ENCODE data around the gene HMGCS2. TPM values are rescaled to one million over a fixed set of nuclear protein-coding genes. Genes with fewer than 3 reads are reported as not detected.

Gene HMGCS2
- total RNA-seq, 1 donor from 2014 or later: 2.1 TPM

- H3K27me3 ChIP-seq (ENCODE audit: control insufficient read depth in 3 of 3, insufficient read depth in 3 of 3, low read length in 3 of 3): peaks cover 4 to 8% (median 7%) of the 10 kb centered on the region in 3 donors
Measured at GRCh38 chr1:119806489-119806888, 37.8 kb upstream of the HMGCS2 start.

GRCh38 chr1:119805746-119806145 lies 37.0 kb upstream of the HMGCS2 start:
- H3K27ac ChIP-seq (ENCODE audit: low read depth, low read length): no peak overlapping the region
- H3K4me1 ChIP-seq (ENCODE audit: control insufficient read depth in 3 of 3, insufficient read depth in 3 of 3, low read length in 3 of 3): no peaks in the 10 kb centered on the region
- no peaks in the 10 kb centered on the region for H3K9me3 ChIP-seq (ENCODE audit: control insufficient read depth in 3 of 3, low read length in 3 of 3)
- no peaks in the 10 kb centered on the region for H3K36me3 ChIP-seq (ENCODE audit: control insufficient read depth in 3 of 3, insufficient read depth in 3 of 3, low read length in 3 of 3)
- peaks cover 4 to 8% (median 7%) of the 10 kb centered on the region in 3 donors for H3K27me3 ChIP-seq (ENCODE audit: control insufficient read depth in 3 of 3, insufficient read depth in 3 of 3, low read length in 3 of 3)
- no peak overlapping the region for H3K4me3 ChIP-seq (ENCODE audit: low read length in 3 of 3)
- H3K9ac ChIP-seq (ENCODE audit: low read depth in 1 of 3, low read length in 3 of 3): no peak overlapping the region

More at GRCh38 chr1:119806489-119806888, 37.8 kb upstream of the HMGCS2 start:
- Histone ChIP-seq H3K9me3 (ENCODE audit: control insufficient read depth in 3 of 3, low read length in 3 of 3) (no peaks in the 10 kb centered on the region), H3K4me1 (ENCODE audit: control insufficient read depth in 3 of 3, insufficient read depth in 3 of 3, low read length in 3 of 3) (no peaks in the 10 kb centered on the region), H3K9ac (ENCODE audit: low read depth in 1 of 3, low read length in 3 of 3) (no peak overlapping the region), H3K4me3 (ENCODE audit: low read length in 3 of 3) (no peak overlapping the region), H3K36me3 (ENCODE audit: control insufficient read depth in 3 of 3, insufficient read depth in 3 of 3, low read length in 3 of 3) (no peaks in the 10 kb centered on the region), H3K27ac (ENCODE audit: low read depth, low read length) (no peak overlapping the region)

- Histone ChIP-seq H3K9me3 (ENCODE audit: control insufficient read depth in 3 of 3, low read length in 3 of 3) (no peaks in the 10 kb centered on the region), H3K4me3 (ENCODE audit: low read length in 3 of 3) (no peak overlapping the region), H3K27ac (ENCODE audit: low read depth, low read length) (no peak overlapping the region), H3K36me3 (ENCODE audit: control insufficient read depth in 3 of 3, insufficient read depth in 3 of 3, low read length in 3 of 3) (no peaks in the 10 kb centered on the region), H3K4me1 (ENCODE audit: control insufficient read depth in 3 of 3, insufficient read depth in 3 of 3, low read length in 3 of 3) (no peaks in the 10 kb centered on the region), H3K27me3 (ENCODE audit: control insufficient read depth in 3 of 3, insufficient read depth in 3 of 3, low read length in 3 of 3) (peaks cover 4 to 8% (median 7%) of the 10 kb centered on the region in 3 donors), H3K9ac (ENCODE audit: low read depth in 1 of 3, low read length in 3 of 3) (no peak overlapping the region)
Measured at GRCh38 chr1:119805247-119805646, 36.5 kb upstream of the HMGCS2 start.

- Histone ChIP-seq H3K9ac (ENCODE audit: low read depth in 1 of 3, low read length in 3 of 3) (no peak overlapping the region), H3K27ac (ENCODE audit: low read depth, low read length) (no peak overlapping the region), H3K36me3 (ENCODE audit: control insufficient read depth in 3 of 3, insufficient read depth in 3 of 3, low read length in 3 of 3) (no peaks in the 10 kb centered on the region), H3K9me3 (ENCODE audit: control insufficient read depth in 3 of 3, low read length in 3 of 3) (no peaks in the 10 kb centered on the region), H3K27me3 (ENCODE audit: control insufficient read depth in 3 of 3, insufficient read depth in 3 of 3, low read length in 3 of 3) (peaks cover 0 to 3% (median 0%) of the 10 kb centered on the region in 3 donors), H3K4me1 (ENCODE audit: control insufficient read depth in 3 of 3, insufficient read depth in 3 of 3, low read length in 3 of 3) (no peaks in the 10 kb centered on the region), H3K4me3 (ENCODE audit: low read length in 3 of 3) (no peak overlapping the region)
Measured at GRCh38 chr1:119799599-119800177, 31.0 kb upstream of the HMGCS2 start.

- Histone ChIP-seq H3K27me3 (ENCODE audit: control insufficient read depth in 3 of 3, insufficient read depth in 3 of 3, low read length in 3 of 3) (peaks cover 0 to 3% (median 0%) of the 10 kb centered on the region in 3 donors), H3K27ac (ENCODE audit: low read depth, low read length) (no peak overlapping the region), H3K4me3 (ENCODE audit: low read length in 3 of 3) (no peak overlapping the region), H3K9ac (ENCODE audit: low read depth in 1 of 3, low read length in 3 of 3) (no peak overlapping the region), H3K4me1 (ENCODE audit: control insufficient read depth in 3 of 3, insufficient read depth in 3 of 3, low read length in 3 of 3) (no peaks in the 10 kb centered on the region), H3K36me3 (ENCODE audit: control insufficient read depth in 3 of 3, insufficient read depth in 3 of 3, low read length in 3 of 3) (no peaks in the 10 kb centered on the region), H3K9me3 (ENCODE audit: control insufficient read depth in 3 of 3, low read length in 3 of 3) (no peaks in the 10 kb centered on the region)
Measured at GRCh38 chr1:119799003-119799402, 30.3 kb upstream of the HMGCS2 start.

GRCh38 chr1:119797606-119798005 lies 28.9 kb upstream of the HMGCS2 start:
- no peak overlapping the region for H3K9ac ChIP-seq (ENCODE audit: low read depth in 1 of 3, low read length in 3 of 3)

GRCh38 chr1:119797162-119797561 lies 28.5 kb upstream of the HMGCS2 start:
- Histone ChIP-seq H3K4me3 (ENCODE audit: low read length in 3 of 3) (no peak overlapping the region), H3K27ac (ENCODE audit: low read depth, low read length) (no peak overlapping the region), H3K9me3 (ENCODE audit: control insufficient read depth in 3 of 3, low read length in 3 of 3) (no peaks in the 10 kb centered on the region), H3K36me3 (ENCODE audit: control insufficient read depth in 3 of 3, insufficient read depth in 3 of 3, low read length in 3 of 3) (no peaks in the 10 kb centered on the region), H3K27me3 (ENCODE audit: control insufficient read depth in 3 of 3, insufficient read depth in 3 of 3, low read length in 3 of 3) (peaks cover 0 to 3% (median 0%) of the 10 kb centered on the region in 3 donors), H3K9ac (ENCODE audit: low read depth in 1 of 3, low read length in 3 of 3) (no peak overlapping the region), H3K4me1 (ENCODE audit: control insufficient read depth in 3 of 3, insufficient read depth in 3 of 3, low read length in 3 of 3) (no peaks in the 10 kb centered on the region)

More at GRCh38 chr1:119797606-119798005, 28.9 kb upstream of the HMGCS2 start:
- H3K4me1 ChIP-seq (ENCODE audit: control insufficient read depth in 3 of 3, insufficient read depth in 3 of 3, low read length in 3 of 3): no peaks in the 10 kb centered on the region
- H3K36me3 ChIP-seq (ENCODE audit: control insufficient read depth in 3 of 3, insufficient read depth in 3 of 3, low read length in 3 of 3): no peaks in the 10 kb centered on the region
- H3K27me3 ChIP-seq (ENCODE audit: control insufficient read depth in 3 of 3, insufficient read depth in 3 of 3, low read length in 3 of 3): peaks cover 0 to 3% (median 0%) of the 10 kb centered on the region in 3 donors
- no peak overlapping the region for H3K4me3 ChIP-seq (ENCODE audit: low read length in 3 of 3)
- H3K9me3 ChIP-seq (ENCODE audit: control insufficient read depth in 3 of 3, low read length in 3 of 3): no peaks in the 10 kb centered on the region
- no peak overlapping the region for H3K27ac ChIP-seq (ENCODE audit: low read depth, low read length)

GRCh38 chr1:119795261-119796200 lies 26.8 kb upstream of the HMGCS2 start:
- no peaks in the 10 kb centered on the region for H3K9me3 ChIP-seq (ENCODE audit: control insufficient read depth in 3 of 3, low read length in 3 of 3)
- H3K27ac ChIP-seq (ENCODE audit: low read depth, low read length): no peak overlapping the region
- H3K4me3 ChIP-seq (ENCODE audit: low read length in 3 of 3): no peak overlapping the region
- H3K27me3 ChIP-seq (ENCODE audit: control insufficient read depth in 3 of 3, insufficient read depth in 3 of 3, low read length in 3 of 3): peaks cover 0 to 3% (median 0%) of the 10 kb centered on the region in 3 donors
- no peak overlapping the region for H3K9ac ChIP-seq (ENCODE audit: low read depth in 1 of 3, low read length in 3 of 3)
- H3K4me1 ChIP-seq (ENCODE audit: control insufficient read depth in 3 of 3, insufficient read depth in 3 of 3, low read length in 3 of 3): no peaks in the 10 kb centered on the region
- no peaks in the 10 kb centered on the region for H3K36me3 ChIP-seq (ENCODE audit: control insufficient read depth in 3 of 3, insufficient read depth in 3 of 3, low read length in 3 of 3)

- no peak overlapping the region for H3K27ac ChIP-seq (ENCODE audit: low read depth, low read length)
- H3K36me3 ChIP-seq (ENCODE audit: control insufficient read depth in 3 of 3, insufficient read depth in 3 of 3, low read length in 3 of 3): no peaks in the 10 kb centered on the region
Measured at GRCh38 chr1:119794876-119795240, 26.2 kb upstream of the HMGCS2 start.

More at GRCh38 chr1:119794876-119795240, 26.2 kb upstream of the HMGCS2 start:
- Histone ChIP-seq H3K9me3 (ENCODE audit: control insufficient read depth in 3 of 3, low read length in 3 of 3) (no peaks in the 10 kb centered on the region), H3K4me1 (ENCODE audit: control insufficient read depth in 3 of 3, insufficient read depth in 3 of 3, low read length in 3 of 3) (no peaks in the 10 kb centered on the region), H3K4me3 (ENCODE audit: low read length in 3 of 3) (no peak overlapping the region), H3K9ac (ENCODE audit: low read depth in 1 of 3, low read length in 3 of 3) (no peak overlapping the region), H3K27me3 (ENCODE audit: control insufficient read depth in 3 of 3, insufficient read depth in 3 of 3, low read length in 3 of 3) (peaks cover 0 to 3% (median 0%) of the 10 kb centered on the region in 3 donors)
